GM12892 (cell line): ENCODE measurements around the gene MEOX1.

Source experiments
- POLR2A ChIP-seq: IDR thresholded peaks from 2 replicates; pipeline ENCODE4 v1.6.1; 2011; ENCODE audit warnings: low read depth, low read length, control low read depth
- POLR2AphosphoS5 ChIP-seq: IDR thresholded peaks from 2 replicates; pipeline ENCODE4 v1.6.1; 2011; ENCODE audit warnings: low read depth, low read length, control low read depth
- TAF1 ChIP-seq: IDR thresholded peaks from 2 replicates; pipeline ENCODE4 v1.6.1; 2011; ENCODE audit warnings: low read depth, mild to moderate bottlenecking, control low read depth, low read length, borderline replicate concordance

GRCh38 chr17:43648916-43649315 is 12.8 kb downstream of the MEOX1 start:
- TF ChIP-seq POLR2A (no peak), POLR2AphosphoS5 (no peak), TAF1 (no peak)
